ENCODE data around the gene UBXN10. TPM values are rescaled to one million over a fixed set of nuclear protein-coding genes. Genes with fewer than 3 reads are reported as not detected.
A peak's percentile ranks its signal among the peaks of the same experiment; 100 is the strongest.

Gene UBXN10
- polyA plus RNA-seq, 3 donors, result 0.16 to 0.82 (median 0.30) TPM

DNA sequence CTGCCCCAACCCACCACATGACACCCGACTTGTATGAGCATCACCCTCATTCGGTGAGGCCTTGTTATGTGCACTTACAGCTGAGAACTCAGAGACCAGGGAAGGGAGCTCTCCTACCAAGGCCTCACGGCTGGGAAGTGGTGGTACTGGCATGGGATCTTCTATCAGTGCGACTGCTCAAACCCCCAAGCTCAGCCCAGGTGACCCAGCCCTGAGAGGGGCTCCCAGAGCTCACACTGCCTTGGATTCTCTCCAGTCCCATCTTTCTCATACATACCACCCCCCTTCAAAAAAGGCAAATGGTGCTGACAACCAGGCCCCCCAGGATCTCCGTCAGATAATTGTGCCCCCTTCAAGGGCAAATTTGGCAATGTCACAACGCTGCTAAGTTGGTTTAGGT lies 47.5 kb upstream of the UBXN10 start:
- Mint-ChIP-seq H3K27me3 (ENCODE audit: low read depth in 3 of 3) (peaks cover 10 to 30% (median 15%) of the 10 kb centered on the region in 3 donors), H3K27ac (no peak overlapping the region), H3K4me3 (no peak overlapping the region), H3K36me3 (no peaks in the 10 kb centered on the region), H3K9me3 (peaks cover 0 to 3% (median 0%) of the 10 kb centered on the region in 7 donors), H3K4me1 (no peaks in the 10 kb centered on the region)
- no peaks in the 10 kb centered on the region for H3K79me2 ChIP-seq (ENCODE audit: insufficient read depth, low read length)
- no peak overlapping the region for H3K4me2 ChIP-seq (replicated peaks; ENCODE audit: extremely low read depth, low read length, poor library complexity, severe bottlenecking)
- no peaks in the 10 kb centered on the region for H3K36me3 ChIP-seq (replicated peaks in 1 of 2; ENCODE audit: control insufficient read depth in 1 of 2, insufficient read depth in 2 of 2, low read length in 2 of 2)
- H3K27me3 ChIP-seq (ENCODE audit: control insufficient read depth in 2 of 2, insufficient read depth in 2 of 2, low read length in 2 of 2), result no peaks in the 10 kb centered on the region
- no peak overlapping the region for H3K4me3 ChIP-seq (replicated peaks in 1 of 3; ENCODE audit: low read depth in 2 of 3, low read length in 3 of 3)
- H4K20me1 ChIP-seq (ENCODE audit: insufficient read depth, low read length), result no peaks in the 10 kb centered on the region
- no peak overlapping the region for H3K9ac ChIP-seq (ENCODE audit: insufficient read depth, low read length, poor library complexity, severe bottlenecking)
- DNase-seq, result no peak
- TF ChIP-seq CTCF (IDR thresholded peaks at IDR 0.05), result no peak
- no peaks in the 10 kb centered on the region for H3K9me3 ChIP-seq (replicated peaks in 1 of 2; ENCODE audit: control insufficient read depth in 1 of 2, insufficient read depth in 1 of 2, low read length in 2 of 2)
- H2AFZ ChIP-seq (ENCODE audit: insufficient read depth, low read depth, low read length, poor library complexity, severe bottlenecking), result no peak overlapping the region
- intact Hi-C loops (cut with micrococcal nuclease), result no loop called here
- H3K4me1 ChIP-seq (ENCODE audit: control insufficient read depth in 1 of 2, insufficient read depth in 2 of 2, low read length in 2 of 2), result no peaks in the 10 kb centered on the region
- 100% methylated on average over 5 of the region's 6 CpGs for WGBS (ENCODE audit: insufficient coverage)
- no peak overlapping the region for H3K27ac ChIP-seq (ENCODE audit: low read depth in 1 of 2, low read length in 2 of 2)

DNA sequence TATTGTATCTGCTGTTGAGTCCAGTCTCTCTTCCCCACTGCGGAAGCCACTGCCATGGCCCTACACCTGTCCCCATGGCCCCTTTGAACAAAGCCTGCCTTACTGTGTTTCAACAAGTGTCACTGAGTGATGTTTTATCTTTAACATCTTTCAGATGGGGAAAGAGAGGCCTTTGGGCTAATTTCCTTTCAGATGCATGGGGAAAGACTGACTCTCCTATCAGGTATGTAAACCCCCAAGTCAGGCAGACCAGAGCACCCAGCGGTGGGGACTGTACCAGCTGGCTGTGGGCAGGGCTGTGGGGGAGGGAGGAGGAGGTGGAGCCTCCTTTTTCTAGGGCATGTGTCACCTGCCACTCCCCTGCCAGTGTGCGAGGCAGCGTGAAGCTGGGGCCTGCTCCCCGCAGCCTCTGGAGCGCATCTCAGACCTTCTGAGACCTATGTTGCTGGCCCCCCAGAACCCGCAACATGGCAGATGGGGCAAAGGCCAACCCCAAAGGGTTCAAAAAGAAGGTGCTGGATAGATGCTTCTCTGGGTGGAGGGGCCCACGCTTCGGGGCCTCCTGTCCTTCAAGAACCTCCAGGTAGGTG lies 46.8 kb upstream of the UBXN10 start, which contains the start of gene PLA2G2F:
Gene PLA2G2F (plus strand): TSS at position 363 of the 590 bp plus-strand sequence. CDS start 105 bp downstream, at position 468.
- no peak for TF ChIP-seq CTCF (IDR thresholded peaks at IDR 0.05)
- Histone ChIP-seq H3K9me3 (replicated peaks in 1 of 2; ENCODE audit: control insufficient read depth in 1 of 2, insufficient read depth in 1 of 2, low read length in 2 of 2) (no peaks in the 10 kb centered on the region), H3K4me1 (ENCODE audit: control insufficient read depth in 1 of 2, insufficient read depth in 2 of 2, low read length in 2 of 2) (no peaks in the 10 kb centered on the region)

More for the DNA sequence above, 46.8 kb upstream of the UBXN10 start, which contains the start of gene PLA2G2F:
- Histone ChIP-seq H3K9ac (ENCODE audit: insufficient read depth, low read length, poor library complexity, severe bottlenecking) (no peak within 1 kb of the TSS), H3K36me3 (replicated peaks in 1 of 2; ENCODE audit: control insufficient read depth in 1 of 2, insufficient read depth in 2 of 2, low read length in 2 of 2) (no peaks in the 10 kb centered on the region), H3K4me3 (replicated peaks in 1 of 3; ENCODE audit: low read depth in 2 of 3, low read length in 3 of 3) (no peak within 1 kb of the TSS), H3K79me2 (ENCODE audit: insufficient read depth, low read length) (no peaks in the 10 kb centered on the region), H3K4me2 (replicated peaks; ENCODE audit: extremely low read depth, low read length, poor library complexity, severe bottlenecking) (no peak within 1 kb of the TSS), H4K20me1 (ENCODE audit: insufficient read depth, low read length) (no peaks in the 10 kb centered on the region), H2AFZ (ENCODE audit: insufficient read depth, low read depth, low read length, poor library complexity, severe bottlenecking) (no peak within 1 kb of the TSS), H3K27ac (ENCODE audit: low read depth in 1 of 2, low read length in 2 of 2) (no peak within 1 kb of the TSS), H3K27me3 (ENCODE audit: control insufficient read depth in 2 of 2, insufficient read depth in 2 of 2, low read length in 2 of 2) (no peaks in the 10 kb centered on the region)
- H3K4me1 Mint-ChIP-seq, result no peaks in the 10 kb centered on the region
- intact Hi-C loops (cut with micrococcal nuclease), result no loop called here
- H3K36me3 Mint-ChIP-seq, result no peaks in the 10 kb centered on the region
- peaks cover 7 to 30% (median 12%) of the 10 kb centered on the region in 3 donors for H3K27me3 Mint-ChIP-seq (ENCODE audit: low read depth in 3 of 3)
- WGBS (ENCODE audit: insufficient coverage), result 96% methylated on average over 7 of the region's 9 CpGs
- no peak within 1 kb of the TSS for H3K4me3 Mint-ChIP-seq
- peak within 1 kb of the TSS in 1 of 7 donors; percentile 36 for H3K27ac Mint-ChIP-seq
- peaks cover 0 to 3% (median 0%) of the 10 kb centered on the region in 7 donors for H3K9me3 Mint-ChIP-seq
- DNase-seq, result no peak

Data from CD14-positive monocyte (primary cell).